Fibroblast of skin of left quadriceps (primary cell): ENCODE data around the gene SVOP.
"Not testable (repeated sequence)": the region's sequence is repeated elsewhere in the genome, so short reads cannot be mapped to it uniquely, and the experiment has no call there.

ENCODE experiments used
- DNase-seq, 2 experiments: peaks; one replicate each; pipeline ENCODE4 v3.0.0-alpha.2; 2013; ENCODE audit warnings: low read depth in 2 of 2

SVOP gene

GRCh38 chr12:109033239-109034196, 12.7 kb upstream of the SVOP start:
- DNase-seq: no peak

GRCh38 chr12:109029411-109029810, 8.5 kb upstream of the SVOP start:
- DNase-seq: no peak

- not testable (repeated sequence) for DNase-seq
Measured at GRCh38 chr12:109028624-109029023, 7.8 kb upstream of the SVOP start.

GRCh38 chr12:109027767-109028166, 6.9 kb upstream of the SVOP start:
- DNase-seq: peak; percentile 18 to 23

GRCh38 chr12:109020146-109020795, 597 bp downstream of the SVOP start:
- DNase-seq: no peak

GRCh38 chr12:109018296-109018695, 2.6 kb downstream of the SVOP start:
- DNase-seq: no peak

- DNase-seq: no peak
Measured at GRCh38 chr12:109016978-109017377, 3.9 kb downstream of the SVOP start.

GRCh38 chr12:109016016-109016415, 4.9 kb downstream of the SVOP start:
- no peak for DNase-seq

- DNase-seq: no peak
Measured at GRCh38 chr12:109014984-109015765, 5.7 kb downstream of the SVOP start.

- no peak for DNase-seq
Measured at GRCh38 chr12:109010259-109010658, 10.6 kb downstream of the SVOP start.

GRCh38 chr12:109009766-109010165, 11.1 kb downstream of the SVOP start:
- DNase-seq: no peak

GRCh38 chr12:109004017-109004416, 16.9 kb downstream of the SVOP start:
- no peak for DNase-seq

GRCh38 chr12:108996320-108996719, 24.5 kb downstream of the SVOP start:
- DNase-seq: no peak

GRCh38 chr12:108995370-108995992, 25.4 kb downstream of the SVOP start:
- no peak for DNase-seq

GRCh38 chr12:108990103-108990502, 30.8 kb downstream of the SVOP start:
- DNase-seq: not testable (repeated sequence)

GRCh38 chr12:108989376-108989775, 31.5 kb downstream of the SVOP start:
- DNase-seq: no peak

- DNase-seq: no peak
Measured at GRCh38 chr12:108985750-108986149, 35.1 kb downstream of the SVOP start.

- no peak for DNase-seq
Measured at GRCh38 chr12:108983227-108983626, 37.6 kb downstream of the SVOP start.

- no peak for DNase-seq
Measured at GRCh38 chr12:108982621-108983219, 38.1 kb downstream of the SVOP start.

GRCh38 chr12:108981835-108982234, 39.0 kb downstream of the SVOP start:
- DNase-seq: no peak
